NCI-H345 (cell line): ENCODE results near the gene DET1.
"Not testable (repeated sequence)": the region's sequence is repeated elsewhere in the genome, so short reads cannot be mapped to it uniquely, and the experiment has no call there.

Source experiments
- DNase-seq: peaks from one replicate; lab custom pipeline; 2025; lab: John Stamatoyannopoulos, UW

The DET1 gene

DNA sequence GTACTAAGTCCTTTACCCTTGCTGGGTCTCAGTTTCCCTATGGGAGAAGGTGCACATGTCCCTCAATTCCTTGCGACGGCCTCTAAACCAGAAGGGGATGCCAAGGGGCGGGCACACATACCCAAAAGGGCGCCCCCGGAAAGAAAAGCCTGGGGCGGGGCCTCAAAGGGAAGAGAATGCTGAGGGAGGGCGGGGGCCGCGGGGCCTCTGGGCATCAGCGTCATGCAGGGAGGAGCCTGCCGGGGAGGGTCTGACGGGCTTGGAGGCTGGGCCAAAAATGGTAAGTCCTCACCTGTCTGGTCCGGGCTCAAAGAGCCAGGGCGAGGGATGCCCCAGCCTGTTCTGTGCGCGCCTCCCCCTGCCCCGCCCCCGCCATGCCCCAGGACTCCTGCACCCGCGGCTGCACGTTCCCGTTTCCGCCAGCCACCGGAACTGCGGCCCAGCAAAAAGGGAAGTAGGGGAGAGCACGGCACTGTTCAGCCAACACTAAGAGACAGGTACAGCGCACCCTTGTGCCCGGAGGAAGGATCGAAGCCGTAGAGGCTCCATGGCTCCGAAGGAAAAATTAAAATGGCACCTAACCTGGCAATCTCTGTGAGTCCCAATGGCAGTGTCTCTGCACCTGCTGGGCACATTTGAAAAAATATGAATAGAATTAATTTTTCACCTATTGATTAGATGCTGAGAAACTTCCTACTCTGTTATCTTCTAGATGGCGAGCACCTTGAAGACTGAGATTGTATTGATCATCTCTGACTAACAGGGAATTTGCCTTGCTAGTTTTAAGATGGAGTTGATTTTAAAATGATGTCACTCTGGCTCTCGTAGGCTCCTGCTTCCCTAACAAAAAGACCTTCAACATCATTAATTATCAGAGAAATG lies at the start of gene DET1:
DET1 (minus strand) TSS at position 434 of the 882 bp plus-strand sequence. CDS start 14,976 bp downstream, outside the sequence.
- DNase-seq: peak; percentile 95

DNA sequence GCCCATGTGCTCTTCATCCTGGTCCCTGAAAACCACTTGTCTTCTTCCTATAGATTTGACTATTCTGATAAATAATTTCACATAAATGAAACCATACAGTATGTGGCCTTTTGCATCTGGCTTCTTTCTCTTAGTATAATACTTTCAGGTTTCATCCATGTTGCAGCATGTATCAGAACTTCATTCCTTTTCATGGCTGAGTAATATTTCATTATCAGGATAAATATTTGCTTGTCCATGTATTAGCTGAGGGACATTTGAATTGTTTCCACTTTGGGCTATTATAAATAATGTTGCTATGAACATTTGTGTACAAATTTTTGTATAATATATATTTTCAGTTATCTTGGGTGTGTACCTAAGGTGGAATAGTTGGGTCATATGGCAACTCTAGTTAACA lies 44.9 kb upstream of the DET1 start:
- DNase-seq: no peak

DNA sequence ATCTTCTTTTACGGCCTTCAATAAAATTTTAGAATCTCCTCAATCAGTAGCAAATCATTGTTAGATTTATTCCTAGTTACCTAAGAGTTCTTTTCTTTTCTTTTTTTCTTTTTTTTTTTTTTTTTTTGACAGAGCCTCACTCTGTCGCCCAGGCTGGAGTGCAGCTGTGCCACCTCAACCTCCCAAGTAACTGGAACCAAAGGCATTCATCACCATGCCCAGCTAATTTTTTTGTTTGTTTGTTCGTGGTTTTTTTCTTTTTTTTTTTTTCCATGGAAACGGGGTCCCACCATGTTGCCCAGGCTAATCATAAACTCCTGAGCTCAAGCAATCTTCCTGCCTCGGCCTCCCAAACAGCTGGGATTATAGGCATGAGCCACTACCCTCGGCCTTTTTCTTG lies 44.3 kb upstream of the DET1 start:
- no peak for DNase-seq

DNA sequence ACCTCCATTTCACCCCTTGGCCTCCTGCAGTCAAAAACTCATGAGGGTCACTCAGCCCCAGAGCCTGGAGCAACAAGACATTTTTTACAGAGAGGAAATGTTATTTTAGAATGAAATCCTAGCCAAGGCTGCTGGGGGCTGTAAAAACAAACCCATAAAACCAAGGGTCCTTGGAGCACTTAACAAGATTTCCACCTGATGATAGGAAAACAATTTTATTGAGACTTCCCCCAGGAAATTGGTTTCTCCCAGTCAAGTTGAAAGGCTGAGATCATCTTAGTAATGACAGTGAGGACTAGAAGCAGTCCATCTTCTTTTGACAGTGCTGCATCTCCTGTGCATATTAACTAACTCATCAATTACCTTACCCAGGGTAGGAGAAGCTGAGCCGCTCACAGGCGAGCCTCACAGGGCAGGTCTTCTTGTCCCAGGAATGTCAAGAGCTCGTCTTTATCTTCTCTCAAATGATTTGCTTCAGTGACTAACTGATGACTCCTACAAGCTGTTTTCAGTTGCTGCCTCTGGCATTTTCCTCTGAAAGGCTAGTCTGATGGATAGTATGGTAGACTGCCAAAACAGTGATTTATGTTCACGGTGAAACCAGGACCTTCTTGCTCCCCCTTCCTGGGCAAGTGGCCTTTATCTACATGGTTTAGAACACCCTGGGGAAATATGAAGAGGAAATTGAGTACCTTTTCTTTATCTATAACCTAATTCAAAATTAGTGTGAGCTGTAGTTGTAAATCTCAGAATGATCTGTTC lies 40.1 kb upstream of the DET1 start:
- no peak for DNase-seq

DNA sequence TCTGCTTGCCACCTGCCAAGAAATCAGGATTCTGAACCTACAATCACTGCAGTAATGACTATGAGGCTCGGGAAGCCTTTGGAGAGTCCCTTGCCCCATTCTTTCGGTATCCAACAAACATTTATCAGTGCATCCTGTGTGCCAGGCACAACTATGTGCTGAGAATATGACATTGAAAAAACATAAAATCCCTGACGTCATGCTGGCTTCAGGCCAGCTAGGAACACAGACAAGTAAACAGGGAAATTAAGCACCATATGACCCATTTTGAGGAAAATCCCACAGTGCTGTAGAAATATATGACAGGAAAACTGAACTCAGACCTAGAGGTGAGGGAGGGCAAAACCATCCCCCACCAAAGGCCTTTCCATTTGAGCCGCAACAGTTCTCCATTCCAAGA lies 34.1 kb upstream of the DET1 start:
- no peak for DNase-seq

DNA sequence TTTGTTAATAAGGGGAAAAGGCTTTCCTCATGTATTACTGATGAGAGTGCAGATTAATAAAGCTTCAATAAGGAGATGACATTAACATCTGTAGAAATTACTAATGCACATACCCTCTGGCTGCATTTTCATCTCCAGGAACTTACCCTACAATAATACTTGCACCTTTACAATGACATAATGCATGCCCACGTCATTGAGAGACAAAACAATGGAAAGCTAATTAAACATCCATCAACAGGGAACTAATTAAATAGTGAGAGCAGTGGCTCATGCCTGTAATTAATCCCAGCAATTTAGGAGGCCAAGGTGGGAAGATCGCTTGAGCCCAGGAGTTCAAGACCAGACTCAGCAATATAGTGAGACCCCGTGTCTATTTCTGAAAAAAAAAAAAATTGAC lies 32.8 kb upstream of the DET1 start:
- no peak for DNase-seq

DNA sequence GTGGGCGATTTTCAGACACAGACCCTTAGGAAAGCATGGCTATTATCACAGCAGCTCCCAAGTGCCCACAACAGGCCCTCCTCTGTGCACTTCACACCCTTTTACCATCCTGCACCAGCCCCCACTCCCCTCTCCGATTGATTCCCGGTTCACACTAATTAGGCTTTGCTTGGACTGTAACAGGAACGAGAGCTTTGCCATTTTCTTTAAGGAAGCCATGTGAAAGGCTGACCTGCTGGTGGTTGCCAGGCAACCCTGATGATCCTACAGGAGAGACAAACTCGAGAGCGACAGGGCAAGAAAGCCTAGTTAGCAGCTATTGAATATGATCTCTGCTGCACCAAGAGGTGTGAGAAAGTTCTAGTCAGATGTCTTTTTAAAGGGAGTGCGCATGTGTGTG lies 28.2 kb upstream of the DET1 start:
- DNase-seq: no peak

DNA sequence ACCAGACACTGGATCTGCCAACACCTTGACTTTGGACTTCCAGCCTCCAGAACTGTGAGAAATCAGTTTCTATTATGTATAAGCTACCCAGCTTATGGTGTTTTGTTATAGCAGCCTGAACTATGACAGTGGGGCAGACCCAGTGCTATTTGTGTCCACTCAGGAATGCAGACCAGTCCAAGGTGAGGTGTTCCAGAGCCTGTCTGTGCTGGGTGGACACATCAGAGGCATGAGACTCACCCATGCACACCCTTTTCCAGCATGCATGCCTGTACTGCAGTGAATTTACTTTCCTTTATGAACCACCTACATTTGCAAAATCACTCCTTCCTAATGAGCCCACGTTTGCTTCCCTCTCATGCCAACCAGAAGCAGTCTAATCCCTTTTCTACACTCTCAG lies 27.6 kb upstream of the DET1 start:
- DNase-seq: no peak

DNA sequence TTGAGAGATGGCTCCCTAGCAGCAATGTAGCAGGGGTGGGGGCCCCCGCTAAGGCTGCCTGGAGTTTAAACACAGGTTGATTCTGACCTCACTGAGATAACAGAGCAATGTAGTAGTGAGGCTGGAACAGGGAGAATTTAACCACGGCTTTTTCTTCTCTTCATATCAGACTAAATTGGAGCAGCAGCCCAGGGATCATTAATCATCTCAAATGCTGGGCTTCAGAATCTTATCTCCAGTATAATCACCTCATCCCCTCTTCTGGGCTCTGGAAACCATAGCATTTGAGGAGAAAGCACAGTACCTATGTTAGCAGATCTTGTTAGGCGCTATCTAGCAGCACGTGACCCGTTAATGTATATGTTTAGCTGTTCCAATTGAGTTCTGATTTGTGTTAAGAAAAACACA lies 25.4 kb upstream of the DET1 start:
- no peak for DNase-seq

DNA sequence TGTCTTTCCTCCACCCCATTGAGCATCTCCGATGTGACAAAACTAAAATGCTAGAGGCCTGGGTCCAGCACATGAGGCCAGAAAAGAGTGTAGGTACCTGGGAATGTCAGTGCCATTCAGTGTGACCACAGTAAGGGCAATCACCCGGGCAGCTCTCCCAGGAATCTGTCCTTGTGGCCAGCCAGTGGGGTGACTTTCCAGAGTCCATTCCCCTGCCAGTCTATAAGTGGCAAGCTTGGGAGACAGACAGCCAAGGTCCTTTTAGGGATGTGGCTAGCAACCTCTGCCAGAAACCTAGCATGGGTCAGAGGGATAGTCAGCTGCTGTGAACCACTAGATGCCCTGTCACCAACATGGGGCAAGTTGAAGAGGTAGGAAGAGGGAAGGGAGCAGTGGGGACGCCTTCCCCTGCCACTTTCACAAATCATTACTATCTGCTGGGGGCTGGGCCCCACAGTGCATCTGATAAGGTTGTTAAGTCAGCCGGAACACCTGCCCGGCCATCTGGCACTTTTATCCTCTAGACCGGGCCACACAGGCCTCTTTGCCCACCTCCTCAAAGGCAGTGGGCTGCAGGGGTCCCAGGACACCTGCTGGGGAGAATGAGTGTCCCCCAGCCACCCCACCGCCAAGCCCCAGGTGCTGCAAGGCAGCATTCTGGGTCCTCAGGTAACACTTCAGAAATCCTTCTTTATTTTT lies 24.8 kb upstream of the DET1 start:
- DNase-seq: peak; percentile 5

DNA sequence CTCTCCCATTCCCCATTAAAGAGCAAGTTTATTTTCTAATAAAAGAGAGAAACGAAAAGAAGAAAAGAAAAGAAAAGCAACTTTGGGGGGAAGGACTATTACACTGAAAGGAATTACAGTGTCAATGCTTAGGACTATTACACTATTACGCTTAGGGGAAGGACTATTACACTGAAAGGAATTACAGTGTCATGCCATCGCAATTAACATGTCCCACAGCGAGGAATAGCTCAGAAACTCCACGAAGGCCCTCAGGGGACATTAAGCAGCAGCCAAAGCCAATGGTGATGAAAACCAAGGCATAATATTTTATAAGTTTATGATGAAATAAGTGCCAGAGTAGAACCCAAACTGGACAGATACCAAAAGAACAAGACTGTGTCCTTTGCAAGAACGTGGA lies 22.1 kb upstream of the DET1 start:
- DNase-seq: no peak

DNA sequence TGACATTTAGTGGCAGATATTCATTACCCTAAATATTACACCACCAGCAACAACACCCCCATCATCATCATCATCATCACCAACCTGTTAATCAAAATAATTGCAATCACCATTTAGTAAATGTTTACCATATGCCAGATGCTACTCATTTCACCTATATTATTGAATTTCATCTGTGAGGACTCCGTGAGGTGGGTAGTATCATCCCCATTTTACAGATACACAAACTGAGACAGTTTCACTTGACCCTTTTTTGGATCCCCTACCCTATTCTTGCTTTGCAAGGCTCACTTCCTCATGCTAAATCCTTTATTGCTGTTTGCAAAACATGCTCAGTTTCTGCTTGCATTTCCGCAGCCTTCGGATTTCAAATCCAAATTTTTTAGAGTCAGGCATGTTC lies 18.3 kb upstream of the DET1 start:
- no peak for DNase-seq

DNA sequence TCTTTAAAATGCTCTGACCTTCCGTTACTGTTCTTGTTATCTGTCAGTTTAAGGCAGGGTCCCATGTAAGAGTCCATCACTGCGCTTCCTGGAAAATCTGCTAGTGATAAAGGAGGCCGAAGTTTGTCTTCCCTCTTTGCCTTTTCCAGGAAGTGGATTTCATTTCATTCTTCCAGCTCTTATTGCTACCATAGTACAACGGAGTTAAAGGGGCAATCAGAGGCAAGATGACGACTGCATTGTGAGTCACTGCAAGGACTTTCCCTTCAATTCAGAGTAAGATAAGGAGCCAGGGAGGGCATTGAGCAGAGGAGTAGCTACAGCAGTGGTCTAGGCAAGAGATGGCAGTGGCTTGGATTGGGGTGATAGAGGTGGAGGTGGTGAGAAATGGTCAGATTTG lies 17.2 kb upstream of the DET1 start:
- DNase-seq: no peak

DNA sequence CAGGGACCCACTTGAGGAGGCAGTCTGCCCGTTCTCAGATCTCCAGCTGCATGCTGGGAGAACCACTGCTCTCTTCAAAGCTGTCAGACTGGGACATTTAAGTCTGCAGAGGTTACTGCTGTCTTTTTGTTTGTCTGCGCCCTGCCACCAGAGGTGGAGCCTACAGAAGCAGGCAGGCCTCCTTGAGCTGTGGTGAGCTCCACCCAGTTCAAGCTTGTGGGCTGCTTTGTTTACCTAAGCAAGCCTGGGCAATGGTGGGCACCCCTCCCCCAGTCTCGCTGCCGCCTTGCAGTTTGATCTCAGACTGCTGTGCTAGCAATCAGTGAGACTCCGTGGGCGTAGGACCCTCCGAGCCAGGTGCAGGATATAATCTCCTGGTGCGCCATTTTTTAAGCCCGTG lies 13.1 kb upstream of the DET1 start:
- DNase-seq: not testable (repeated sequence)

DNA sequence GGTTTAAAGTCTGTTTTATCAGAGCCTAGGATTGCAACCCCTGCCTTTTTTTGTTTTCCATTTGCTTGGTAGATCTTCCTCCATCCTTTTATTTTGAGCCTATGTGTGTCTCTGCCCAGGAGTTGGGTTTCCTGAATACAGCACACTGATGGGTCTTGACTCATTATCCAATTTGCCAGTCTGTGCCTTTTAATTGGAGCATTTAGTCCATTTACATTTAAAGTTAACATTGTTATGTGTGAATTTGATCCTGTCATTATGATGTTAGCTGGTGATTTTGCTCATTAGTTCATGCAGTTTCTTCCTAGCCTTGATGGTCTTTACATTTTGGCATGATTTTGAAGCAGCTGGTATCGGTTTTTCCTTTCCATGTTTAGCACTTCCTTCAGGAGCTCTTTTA lies 11.5 kb upstream of the DET1 start:
- not testable (repeated sequence) for DNase-seq

DNA sequence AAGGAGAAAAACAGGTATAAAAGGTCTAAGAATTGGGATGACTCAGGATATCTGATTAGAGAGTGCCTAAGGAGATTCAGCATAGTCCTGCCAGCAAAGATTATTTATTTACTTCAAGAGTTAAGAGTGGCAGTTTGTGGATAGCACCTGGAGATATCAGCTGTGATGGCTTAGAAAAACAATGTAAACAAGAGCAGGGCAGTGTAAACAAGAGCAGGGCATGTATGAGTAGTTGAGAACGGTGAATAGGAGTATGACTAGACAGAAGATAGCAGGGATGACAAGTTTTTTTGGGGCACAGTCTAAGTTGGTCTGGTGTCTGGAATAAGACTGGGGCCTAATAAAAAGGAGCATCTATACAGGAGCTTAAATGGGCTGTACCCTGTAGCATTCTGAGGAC lies 1.5 kb upstream of the DET1 start:
- not testable (repeated sequence) for DNase-seq

DNA sequence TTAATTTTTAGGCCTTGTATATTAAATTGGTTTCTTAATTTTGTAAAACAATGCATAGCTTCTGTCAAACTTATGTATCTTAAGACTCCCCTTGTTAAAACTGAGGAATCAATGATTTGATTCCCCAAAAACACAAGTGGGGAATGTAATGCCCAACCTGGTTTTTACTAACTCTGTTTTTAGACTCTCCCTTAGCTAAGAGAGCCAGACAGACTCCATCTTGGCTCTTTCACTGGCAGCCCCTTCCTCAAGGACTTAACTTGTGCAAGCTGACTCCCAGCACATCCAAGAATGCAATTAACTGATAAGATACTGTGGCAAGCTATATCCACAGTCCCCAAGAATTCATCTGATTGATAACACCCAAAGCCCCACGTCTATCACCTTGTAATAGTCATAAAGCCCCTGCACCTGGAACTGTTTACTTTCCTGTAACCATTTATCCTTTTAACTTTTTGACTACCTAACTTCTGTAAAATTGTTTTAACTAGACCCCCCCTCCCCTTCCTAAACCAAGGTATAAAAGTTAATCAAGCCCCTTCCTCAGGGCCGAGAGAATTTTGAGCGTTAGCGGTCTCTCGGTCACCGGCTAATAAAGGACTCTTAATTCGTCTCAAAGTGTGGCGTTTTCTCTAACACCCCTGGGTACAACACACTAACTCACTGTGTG lies 768 bp downstream of the DET1 start:
- not testable (repeated sequence) for DNase-seq

DNA sequence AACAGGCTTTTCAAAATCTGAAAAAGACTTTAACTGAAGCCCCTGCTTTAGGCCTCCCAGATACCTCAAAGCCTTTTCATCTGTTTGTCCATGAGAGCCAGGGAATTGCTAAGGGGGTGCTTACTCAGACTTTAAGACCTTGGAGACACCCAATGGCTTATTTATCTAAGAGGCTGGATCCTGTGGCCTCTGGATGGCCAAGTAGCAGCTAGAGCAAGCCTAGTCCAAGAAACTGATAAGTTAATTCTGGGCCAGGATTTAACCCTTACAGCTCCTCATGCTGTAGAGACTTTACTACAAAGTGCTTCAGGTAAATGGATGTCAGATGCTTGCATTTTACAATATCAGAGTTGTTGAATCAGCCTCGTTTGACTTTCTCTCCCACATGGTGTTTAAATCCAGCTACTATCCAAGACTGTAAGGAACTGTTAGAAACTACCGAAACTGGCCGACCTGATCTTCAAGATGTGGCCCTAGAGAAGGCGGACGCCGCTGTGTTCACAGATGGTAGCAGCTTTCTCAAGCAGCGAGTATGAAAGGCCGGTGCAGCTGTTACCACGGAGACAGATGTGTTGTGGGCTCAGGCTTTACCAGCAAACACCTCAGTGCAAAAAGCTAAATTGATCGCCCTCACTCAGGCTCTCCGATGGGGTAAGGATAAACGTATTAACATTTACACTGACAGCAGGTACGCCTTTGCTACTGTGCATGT lies 3.3 kb downstream of the DET1 start:
- DNase-seq: no peak

DNA sequence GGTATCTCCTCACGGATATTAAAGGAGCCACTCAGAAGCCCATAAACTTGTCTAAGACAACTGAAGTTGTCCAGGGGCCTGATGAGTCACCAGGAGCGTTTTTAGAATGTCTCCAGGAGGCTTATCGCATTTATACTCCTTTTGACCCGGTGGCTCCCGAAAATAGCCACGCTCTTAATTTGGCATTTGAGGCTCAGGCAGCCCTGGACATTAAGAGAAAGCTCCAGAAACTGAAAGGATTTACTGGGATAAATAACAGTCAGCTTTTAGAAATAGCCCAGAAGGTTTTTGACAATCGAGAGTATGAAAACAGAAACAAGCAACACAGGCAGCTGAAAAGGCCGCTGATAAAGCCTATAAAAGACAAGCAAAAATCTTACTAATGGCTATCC lies 4.1 kb downstream of the DET1 start:
- DNase-seq: no peak

DNA sequence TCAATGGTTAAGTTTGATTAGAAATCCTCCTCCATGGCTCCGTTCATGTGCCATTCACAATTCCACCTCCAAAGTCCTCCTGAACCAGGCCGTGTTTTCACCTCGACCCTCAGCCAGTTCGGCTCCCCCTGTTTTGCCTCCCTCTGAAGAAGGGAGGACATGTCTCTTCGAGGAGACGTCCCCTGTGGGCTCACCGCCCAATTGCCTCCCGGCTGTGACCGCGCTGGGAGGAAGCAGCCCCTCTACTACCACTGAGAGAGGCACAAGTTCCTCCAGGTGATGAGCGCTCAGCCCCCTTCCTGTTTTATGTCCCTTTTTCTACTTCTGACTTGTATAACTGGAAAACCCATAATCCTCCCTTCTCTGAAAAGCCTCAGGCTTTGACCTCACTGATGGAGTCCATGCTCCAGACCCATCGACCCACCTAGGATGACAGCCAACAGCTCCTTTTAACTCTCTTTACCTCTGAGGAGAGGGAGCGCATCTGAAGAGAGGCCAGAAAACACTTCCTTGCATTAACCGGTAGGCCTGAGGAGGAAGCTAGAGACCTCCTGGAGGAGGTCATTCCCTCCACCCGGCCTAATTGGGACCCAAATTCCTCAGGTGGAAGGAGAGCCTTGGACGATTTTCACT lies 4.7 kb downstream of the DET1 start:
- no peak for DNase-seq

DNA sequence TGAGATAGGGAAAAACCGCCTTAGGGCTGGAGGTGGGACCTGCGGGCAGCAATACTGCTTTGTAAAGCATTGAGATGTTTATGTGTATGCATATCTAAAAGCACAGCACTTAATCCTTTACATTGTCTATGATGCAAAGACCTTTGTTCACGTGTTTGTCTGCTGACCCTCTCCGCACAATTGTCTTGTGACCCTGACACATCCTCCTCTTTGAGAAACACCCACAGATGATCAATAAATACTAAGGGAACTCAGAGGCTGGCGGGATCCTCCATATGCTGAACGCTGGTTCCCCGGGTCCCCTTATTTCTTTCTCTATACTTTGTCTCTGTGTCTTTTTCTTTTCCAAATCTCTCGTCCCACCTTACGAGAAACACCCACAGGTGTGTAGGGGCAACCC lies 5.4 kb downstream of the DET1 start:
- DNase-seq: not testable (repeated sequence)
